OCI-M1 (cell line): ENCODE data around the gene ARHGAP8.
"Not testable (repeated sequence)": the region's sequence is repeated elsewhere in the genome, so short reads cannot be mapped to it uniquely, and the experiment has no call there.

Experiments
- DNase-seq: peaks from one replicate; lab custom pipeline; 2025; lab: John Stamatoyannopoulos, UW

ARHGAP8 gene

GRCh38 chr22:44831885-44832284 lies 79.5 kb downstream of the ARHGAP8 start:
- DNase-seq = no peak

- no peak for DNase-seq
Observed at GRCh38 chr22:44834065-44834464, 81.7 kb downstream of the ARHGAP8 start.

- DNase-seq = no peak
Observed at GRCh38 chr22:44837481-44837880, 85.1 kb downstream of the ARHGAP8 start.

GRCh38 chr22:44838316-44839016 lies 86.1 kb downstream of the ARHGAP8 start:
- DNase-seq = no peak

- no peak for DNase-seq
Observed at GRCh38 chr22:44839061-44839460, 86.7 kb downstream of the ARHGAP8 start.

- no peak for DNase-seq
Observed at GRCh38 chr22:44839721-44840120, 87.3 kb downstream of the ARHGAP8 start.

GRCh38 chr22:44840611-44841322 lies 88.4 kb downstream of the ARHGAP8 start:
- DNase-seq = no peak

GRCh38 chr22:44842417-44842816 lies 90.0 kb downstream of the ARHGAP8 start:
- no peak for DNase-seq

GRCh38 chr22:44845191-44845590 lies 92.8 kb downstream of the ARHGAP8 start:
- DNase-seq = no peak

GRCh38 chr22:44845796-44846720 lies 93.7 kb downstream of the ARHGAP8 start:
- no peak for DNase-seq

GRCh38 chr22:44846726-44847275 lies 94.4 kb downstream of the ARHGAP8 start:
- DNase-seq = no peak

GRCh38 chr22:44847380-44847779 lies 95.0 kb downstream of the ARHGAP8 start:
- no peak for DNase-seq

GRCh38 chr22:44847892-44848291 lies 95.5 kb downstream of the ARHGAP8 start:
- DNase-seq = no peak

- no peak for DNase-seq
Observed at GRCh38 chr22:44848296-44848741, 95.9 kb downstream of the ARHGAP8 start.

- DNase-seq = no peak
Observed at GRCh38 chr22:44848791-44849420, 96.5 kb downstream of the ARHGAP8 start.

- DNase-seq = no peak
Observed at GRCh38 chr22:44850946-44851345, 98.6 kb downstream of the ARHGAP8 start.

GRCh38 chr22:44854641-44855040 lies 102.3 kb downstream of the ARHGAP8 start:
- DNase-seq = not testable (repeated sequence)

- DNase-seq = no peak
Observed at GRCh38 chr22:44855855-44856254, 103.5 kb downstream of the ARHGAP8 start.

- DNase-seq = not testable (repeated sequence)
Observed at GRCh38 chr22:44858819-44859218, 106.4 kb downstream of the ARHGAP8 start.

GRCh38 chr22:44859641-44860040 lies 107.3 kb downstream of the ARHGAP8 start:
- DNase-seq = no peak

- DNase-seq = no peak
Observed at GRCh38 chr22:44860311-44860710, 107.9 kb downstream of the ARHGAP8 start.

GRCh38 chr22:44861245-44861644 lies 108.9 kb downstream of the ARHGAP8 start:
- no peak for DNase-seq
